T47D (cell line): ENCODE measurements around the gene SND1.

ENCODE experiments used
- DNase-seq, 2 experiments: peaks; one replicate each; pipeline versions ENCODE4 v3.0.0 to v3.0.0-alpha.2; 2011 to 2012; ENCODE audit warnings: low read depth in 1 of 2, low spot score in 1 of 2
- JUND ChIP-seq: IDR thresholded peaks from 2 replicates; pipeline ENCODE4 v1.6.1; 2012; ENCODE audit warnings: low read depth
- in situ Hi-C: cut with HindIII; loops from 2 replicates; pipeline ENCODE4 v1.10.0; 2016; ENCODE audit warnings: low sequenced_read_pairs, low pct_unique_long_range_greater_than_20kb

Gene SND1

DNA sequence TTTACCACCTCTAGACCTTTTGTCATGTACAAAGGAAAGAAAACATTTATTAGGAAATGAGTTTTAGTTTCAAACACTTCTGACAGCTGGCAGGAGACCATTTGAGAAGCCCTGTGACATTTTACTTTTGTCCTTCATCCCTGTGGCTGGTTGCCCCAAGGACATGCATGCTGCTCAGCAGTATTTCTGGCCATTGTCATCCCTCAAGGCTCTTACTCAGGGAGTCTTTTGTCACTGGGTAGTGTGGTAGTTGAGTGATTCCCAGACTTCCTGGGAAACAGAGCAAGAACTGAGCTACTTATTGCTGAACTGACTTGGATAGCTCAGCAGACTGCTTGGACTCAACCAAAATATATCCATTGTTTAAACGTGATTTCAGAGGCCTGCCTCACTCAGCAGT is 236.4 kb downstream of the SND1 start:
- no peak for TF ChIP-seq JUND
- no peak for DNase-seq
- in situ Hi-C loops = no loop called here

DNA sequence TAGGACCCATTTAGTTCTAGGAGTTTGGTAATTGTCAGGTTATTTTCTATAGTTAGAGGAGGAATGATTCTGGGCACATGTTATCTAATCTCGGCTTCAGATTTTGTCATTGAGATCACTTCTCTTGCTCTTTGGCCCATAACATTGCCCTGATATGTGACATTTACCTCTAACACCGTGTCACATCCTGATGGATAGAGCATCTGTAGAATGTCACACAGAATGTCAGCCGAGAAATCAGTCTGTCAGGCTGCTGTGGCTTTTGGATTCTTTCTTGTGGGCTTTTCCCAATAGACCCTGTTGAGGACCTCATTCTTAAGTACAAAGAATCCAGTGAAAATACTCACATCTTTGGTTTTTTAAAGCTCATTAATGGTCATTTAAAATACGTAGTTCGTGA is 236.8 kb downstream of the SND1 start:
- in situ Hi-C loops = no loop called here
- DNase-seq = no peak
- no peak for TF ChIP-seq JUND

DNA sequence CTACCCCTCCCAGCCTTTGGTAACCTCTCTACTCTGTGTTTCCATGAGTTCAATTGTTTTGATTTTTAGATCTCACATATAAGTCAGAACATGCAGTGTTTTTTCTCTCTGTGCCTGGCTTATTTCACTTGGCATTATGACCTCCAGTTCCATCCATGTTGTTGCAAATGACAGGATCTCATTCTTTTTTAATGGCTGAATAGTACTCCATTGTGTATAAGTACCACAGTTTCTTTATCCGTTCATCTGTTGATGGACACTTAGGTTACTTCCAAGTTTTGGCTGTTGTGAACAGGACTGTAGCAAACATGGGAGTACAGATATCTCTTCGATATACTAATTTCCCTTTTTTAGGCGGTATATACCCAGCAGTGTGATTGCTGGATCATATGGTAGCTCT is 237.7 kb downstream of the SND1 start:
- TF ChIP-seq JUND = no peak
- in situ Hi-C loops = no loop called here

DNA sequence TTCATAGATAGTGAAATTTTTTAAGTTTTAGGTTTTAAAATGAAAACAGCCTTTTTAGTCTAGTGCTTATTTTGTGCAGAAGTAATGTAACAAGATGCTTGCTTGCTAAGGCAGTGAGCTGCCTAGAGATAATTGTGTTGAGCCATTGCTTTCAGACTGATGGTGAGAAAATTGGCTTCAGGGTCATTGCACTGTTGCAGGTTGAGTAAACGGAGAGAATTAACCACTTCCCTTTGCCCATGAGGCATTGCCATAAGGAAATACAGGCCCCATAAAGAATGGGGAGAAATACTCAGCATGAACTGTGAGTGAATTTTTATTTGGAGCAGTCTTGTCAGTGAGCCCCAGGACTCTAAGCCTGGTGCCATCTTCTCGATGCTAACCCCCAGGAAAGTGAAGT is 238.7 kb downstream of the SND1 start:
- peak in 1 of 2 experiments; percentile 20 for DNase-seq
- TF ChIP-seq JUND = no peak
- in situ Hi-C loops = no loop called here

More for the DNA sequence above, 237.7 kb downstream of the SND1 start:
- no peak for DNase-seq

DNA sequence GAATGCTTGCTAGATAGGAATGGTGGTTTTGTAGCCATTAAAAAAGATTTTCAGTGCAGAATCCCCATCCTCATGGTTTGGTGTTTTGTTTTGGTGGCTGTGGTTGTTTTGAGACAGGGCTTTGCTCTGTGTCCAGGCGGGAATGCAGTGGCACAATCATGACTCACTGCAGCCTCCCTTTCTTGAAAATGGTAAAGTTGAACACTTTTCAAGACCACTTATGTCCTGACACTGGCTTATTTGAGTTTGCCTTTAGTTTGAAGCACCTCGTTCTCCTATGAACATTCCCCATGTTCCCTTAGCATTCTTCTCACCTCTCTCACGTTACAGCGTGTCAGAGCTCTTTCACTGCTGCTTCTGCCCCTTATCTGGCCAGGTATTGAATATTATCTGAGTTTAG is 239.2 kb downstream of the SND1 start:
- in situ Hi-C loops = no loop called here
- no peak for TF ChIP-seq JUND
- DNase-seq = no peak

DNA sequence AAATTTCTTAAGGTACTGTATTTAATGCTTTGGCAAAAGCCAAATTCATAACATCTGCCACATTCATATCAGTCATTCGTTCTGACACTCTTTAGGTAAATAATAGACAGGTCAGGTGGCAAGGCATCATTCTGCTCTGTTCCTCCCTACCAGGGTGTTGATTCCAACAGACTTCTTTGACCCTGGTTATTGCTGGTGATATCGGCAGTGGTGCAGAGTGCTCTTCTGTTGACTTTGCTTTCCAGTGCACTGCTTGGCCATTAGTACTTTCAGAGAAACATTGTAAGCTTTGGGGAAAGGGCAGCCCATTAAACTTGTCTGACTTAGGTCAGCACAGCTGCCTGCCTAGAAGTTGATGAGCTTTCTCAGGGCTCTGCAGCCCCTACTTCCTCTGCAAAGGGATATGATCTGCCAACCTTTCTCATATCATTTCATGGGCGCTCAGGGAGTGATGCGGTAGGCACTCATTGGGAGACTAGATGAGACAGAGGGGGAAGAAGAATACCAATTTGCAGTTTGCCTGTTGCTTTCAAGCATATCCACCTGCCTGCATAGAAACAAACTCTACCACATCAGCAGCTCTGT is 240.0 kb downstream of the SND1 start:
- in situ Hi-C loops = no loop called here
- TF ChIP-seq JUND = no peak
- no peak for DNase-seq

DNA sequence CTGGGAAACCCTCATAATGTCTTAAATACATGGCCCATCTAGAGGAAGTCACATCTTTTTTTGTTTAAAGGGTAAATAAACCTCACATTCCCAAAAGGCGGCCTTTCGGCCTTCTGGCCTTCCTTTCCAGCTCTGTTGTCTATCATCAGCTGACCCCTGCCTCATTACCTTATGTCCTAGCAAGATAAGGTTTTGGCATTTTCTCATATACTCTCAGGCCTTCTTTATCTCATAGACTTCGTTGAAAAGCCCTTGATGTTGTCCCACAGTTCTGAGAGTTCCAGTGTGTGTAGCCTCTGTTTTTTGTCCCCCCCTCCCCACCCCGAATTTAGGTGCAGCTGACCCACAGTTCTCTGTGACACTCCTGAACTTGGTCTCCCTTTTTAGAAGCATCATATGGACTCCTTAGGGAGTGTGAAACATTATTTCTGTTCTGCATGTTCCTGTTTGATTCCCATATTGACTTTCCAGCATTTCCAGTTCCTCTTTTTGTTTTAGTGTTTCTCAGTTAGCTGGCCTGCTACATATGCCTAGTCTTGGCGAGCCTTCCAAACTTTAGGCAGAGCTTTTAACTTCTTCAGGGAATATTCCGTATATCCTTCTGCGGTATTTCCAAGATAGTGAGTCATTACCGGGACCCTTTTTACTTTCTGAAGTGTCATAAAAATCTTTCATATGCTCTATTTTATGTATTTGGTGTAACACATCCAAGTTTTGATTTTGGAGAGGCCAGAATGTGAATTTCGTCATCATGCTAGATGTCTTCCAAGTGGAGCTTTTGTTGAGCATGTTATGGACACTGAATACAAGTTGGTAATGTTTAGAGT is 240.7 kb downstream of the SND1 start:
- DNase-seq = no peak
- in situ Hi-C loops = no loop called here
- no peak for TF ChIP-seq JUND

DNA sequence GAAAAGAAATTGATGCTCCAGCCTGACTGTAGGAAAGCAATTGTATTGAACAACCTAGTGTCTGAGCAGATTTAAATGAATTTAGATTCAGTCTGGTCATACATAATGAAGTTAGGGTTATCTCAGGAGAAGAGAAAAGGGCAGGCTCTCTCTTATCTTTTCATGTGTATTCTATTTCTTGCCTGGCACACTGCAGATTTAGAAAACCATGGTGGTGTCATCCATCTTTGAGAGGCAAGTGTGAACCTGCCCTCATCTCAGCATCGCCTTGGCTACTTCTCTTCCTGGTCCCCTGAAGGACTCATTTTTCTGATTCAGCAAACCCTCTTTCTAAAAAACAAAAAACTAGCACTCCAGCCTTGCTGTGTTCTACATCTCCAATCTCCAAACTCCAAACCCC is 241.6 kb downstream of the SND1 start:
- in situ Hi-C loops = no loop called here
- no peak for TF ChIP-seq JUND

DNA sequence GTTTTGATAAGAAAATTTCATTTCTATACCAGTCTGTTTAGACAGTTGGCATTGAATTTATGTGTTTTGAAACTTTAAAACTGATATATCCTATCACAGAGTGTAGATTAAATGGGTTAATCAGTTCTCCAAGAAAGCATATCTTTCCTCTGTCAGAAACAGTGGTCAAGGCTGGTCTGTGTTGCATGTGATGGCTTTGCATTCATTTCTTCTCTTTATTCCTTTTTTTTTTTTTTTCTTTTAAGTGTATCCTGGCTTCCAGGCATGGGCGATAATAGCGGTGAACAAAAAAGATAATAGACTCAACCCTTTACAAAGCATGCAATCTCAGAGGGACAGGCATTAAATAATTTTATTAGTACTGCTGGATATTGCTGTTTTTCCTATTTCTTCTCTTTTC is 242.6 kb downstream of the SND1 start:
- TF ChIP-seq JUND = no peak
- in situ Hi-C loops = no loop called here
- no peak for DNase-seq

More for the DNA sequence above, 241.6 kb downstream of the SND1 start:
- no peak for DNase-seq

DNA sequence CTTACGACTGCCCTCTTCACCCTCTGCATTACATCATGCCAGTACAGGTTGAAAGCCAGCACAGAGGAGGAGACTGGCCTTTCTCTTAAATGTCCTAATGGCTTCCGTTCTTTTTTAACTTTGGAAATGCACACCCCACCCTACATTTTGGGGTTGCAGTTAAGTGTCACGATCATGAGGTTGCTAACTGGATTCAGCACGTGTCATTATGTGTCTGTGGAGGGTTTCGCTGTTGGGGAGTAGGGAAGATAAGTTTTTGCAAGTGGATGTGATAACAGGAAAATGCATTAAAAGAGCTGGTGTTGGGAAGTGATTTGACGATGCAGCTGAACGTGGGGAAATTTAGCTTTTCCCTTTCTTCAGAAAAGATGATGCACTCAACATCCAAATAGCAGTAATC is 243.4 kb downstream of the SND1 start:
- DNase-seq = no peak
- TF ChIP-seq JUND = no peak
- in situ Hi-C loops = no loop called here

DNA sequence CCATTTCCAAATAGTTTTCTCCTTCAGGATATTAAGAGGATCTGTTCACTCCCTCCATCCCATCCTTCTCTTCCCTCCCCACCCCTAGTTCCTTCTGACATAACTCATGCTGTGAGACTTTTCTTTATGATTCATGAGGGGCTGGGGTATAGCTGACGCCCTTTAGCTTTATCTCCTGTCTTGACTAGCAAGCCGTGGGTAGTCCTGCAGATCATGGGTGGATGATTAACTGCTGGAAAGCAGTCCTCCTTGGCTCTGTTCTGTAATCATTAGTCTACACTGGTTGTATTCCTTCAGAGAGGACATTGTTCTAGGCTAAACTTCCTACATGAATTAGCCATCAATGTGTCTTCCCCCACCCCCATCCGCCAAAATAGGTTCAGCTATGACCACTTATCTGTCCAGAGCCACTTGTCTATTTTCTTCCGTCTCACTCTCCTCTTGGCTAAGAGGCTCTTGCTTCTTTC is 243.9 kb downstream of the SND1 start:
- in situ Hi-C loops = no loop called here
- no peak for DNase-seq
- TF ChIP-seq JUND = no peak

DNA sequence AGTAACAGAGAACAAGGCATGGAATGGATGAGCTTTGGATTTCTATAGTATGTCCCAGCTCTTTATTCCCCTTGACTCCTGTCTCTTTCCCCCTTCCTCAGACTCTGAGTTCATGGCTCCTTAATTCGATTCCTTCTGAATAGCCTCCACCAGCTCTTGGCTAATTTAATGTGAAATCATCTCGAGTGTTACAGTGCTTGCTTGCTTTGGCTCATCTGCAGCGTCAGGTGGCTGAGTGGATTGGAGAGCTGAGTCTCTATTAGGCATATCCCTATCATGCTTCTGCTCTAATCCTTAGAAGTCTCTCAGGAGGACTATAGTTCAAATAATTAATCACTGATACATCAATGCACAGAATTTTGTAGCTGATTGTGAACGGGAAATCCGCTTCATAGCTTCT is 244.7 kb downstream of the SND1 start:
- no peak for DNase-seq
- in situ Hi-C loops = no loop called here
- TF ChIP-seq JUND = no peak

DNA sequence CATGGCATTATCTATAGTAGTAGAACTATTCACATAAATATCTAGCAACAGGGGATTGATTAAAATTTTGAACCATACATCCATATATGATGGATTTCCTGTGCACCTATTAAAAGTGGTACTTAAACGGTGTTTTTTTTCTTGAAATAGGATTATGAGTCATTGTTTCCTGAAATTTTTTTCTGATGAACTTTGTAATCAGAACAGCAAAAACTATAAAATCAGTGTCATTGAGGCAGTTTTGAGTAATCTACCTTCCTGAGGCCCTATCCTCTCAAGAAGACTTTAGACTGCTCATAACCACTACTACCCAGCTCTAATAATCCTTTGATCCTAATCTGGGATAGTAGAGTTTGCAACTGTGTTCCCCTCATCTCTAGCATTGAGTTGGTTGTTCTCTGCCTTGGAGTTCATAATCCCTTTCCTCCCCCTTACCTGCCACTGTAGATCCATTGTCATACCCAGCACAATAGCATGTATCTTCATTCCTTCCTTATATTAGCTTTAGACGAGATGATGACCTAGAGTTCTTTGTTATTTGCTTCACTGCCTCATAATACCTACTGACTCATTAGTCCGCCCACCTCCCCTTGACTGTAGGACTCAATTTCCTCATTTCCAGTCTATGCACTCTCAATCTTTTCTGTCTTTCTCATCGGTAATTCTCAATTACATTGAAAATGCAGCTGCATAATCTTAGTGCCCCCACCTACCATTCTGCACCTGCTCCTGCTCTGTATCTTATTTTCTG is 245.9 kb downstream of the SND1 start:
- in situ Hi-C loops = no loop called here
- no peak for TF ChIP-seq JUND
- DNase-seq = no peak
